B cell (primary cell): Measurements from ENCODE around the gene KIF11. TPM values are rescaled to one million over a fixed set of nuclear protein-coding genes. Genes with fewer than 3 reads are reported as not detected.

ENCODE experiments used
- ATAC-seq: fragments of 200-7000 bp; cut with Tn5 transposase; one replicate; pipeline ENCODE4 v1.10.0; 2021; ENCODE audit warnings: low read depth, mild to moderate bottlenecking, moderate number of reproducible peaks, moderate library complexity
- CTCF ChIA-PET: fragments of 350-600 bp; sonication (Branson Sonifier 250); formaldehyde crosslinking; loops from one replicate; lab custom pipeline; 2021; ENCODE audit warnings: antibody characterized with exemption, inconsistent platforms; lab: Charles Lee
- POLR2A ChIA-PET: fragments of 350-600 bp; sonication (Branson Sonifier 250); formaldehyde crosslinking; loops from one replicate; lab custom pipeline; 2021; ENCODE audit warnings: antibody characterized with exemption; lab: Charles Lee
- DNase-seq: peaks from one replicate; pipeline ENCODE4 v3.0.0; 2013
- H2AFZ ChIP-seq: 2 replicates; pipeline ENCODE4 v1.6.1; 2012; ENCODE audit warnings: mild to moderate bottlenecking, low read depth, low read length; ENCODE audit not compliant: insufficient read depth, poor library complexity, severe bottlenecking
- H3K27ac ChIP-seq, 2 donors: 1 replicate in 1 of 2; 2 replicates in 1 of 2; pipeline ENCODE4 v1.5.1; 2012 to 2013; ENCODE audit warnings: low read length in 2 of 2, mild to moderate bottlenecking in 2 of 2, moderate library complexity in 1 of 2
- H3K27me3 ChIP-seq, 4 experiments: fragments of 200-600 bp in 1 of 4; sonication (generic) in 1 of 4; replicated peaks in 1 of 4; 1 replicate in 2 of 4; 2 replicates in 2 of 4; pipeline versions ENCODE4 v1.6.1 to v1.7.0; 2013 to 2016; ENCODE audit warnings: low read length in 3 of 4, mild to moderate bottlenecking in 2 of 4, mixed read lengths in 1 of 4, moderate library complexity in 1 of 4; ENCODE audit not compliant: insufficient read depth in 4 of 4, control insufficient read depth in 3 of 4; ENCODE audit errors: control extremely low read depth in 1 of 4
- H3K36me3 ChIP-seq, 2 experiments: replicated peaks in 1 of 2; 1 replicate in 1 of 2; 2 replicates in 1 of 2; pipeline versions ENCODE4 v1.6.1 to v1.7.1; 2013; ENCODE audit warnings: low read length in 1 of 2; ENCODE audit not compliant: insufficient read depth in 2 of 2, control insufficient read depth in 1 of 2; ENCODE audit errors: control extremely low read depth in 1 of 2, extremely low read depth in 1 of 2
- H3K4me1 ChIP-seq, 2 donors: fragments of 200-600 bp in 1 of 2; sonication (generic) in 1 of 2; 1 replicate in 1 of 2; 2 replicates in 1 of 2; pipeline versions ENCODE4 v1.5.1 to v1.6.1; 2013 to 2017; ENCODE audit warnings: low read length in 2 of 2; ENCODE audit not compliant: control insufficient read depth in 2 of 2, insufficient read depth in 2 of 2
- H3K4me2 ChIP-seq: replicated peaks from 2 replicates; pipeline ENCODE3; 2012; ENCODE audit warnings: mild to moderate bottlenecking, low read depth, low read length; ENCODE audit not compliant: poor library complexity, severe bottlenecking
- H3K4me3 ChIP-seq, 5 experiments: fragments of 200-600 bp in 1 of 5; sonication (generic) in 1 of 5; 1 replicate in 3 of 5; 2 replicates in 2 of 5; pipeline versions ENCODE4 v1.5.1 to v1.7.0; 2011 to 2016; ENCODE audit warnings: low read length in 4 of 5, mild to moderate bottlenecking in 4 of 5, low read depth in 2 of 5, control low read depth in 1 of 5, moderate library complexity in 1 of 5; ENCODE audit not compliant: insufficient read depth in 1 of 5; ENCODE audit errors: control extremely low read depth in 1 of 5, extremely low read depth in 1 of 5
- H3K79me2 ChIP-seq: fragments of 200-600 bp; sonication (generic); one replicate; pipeline ENCODE4 v1.6.0; 2016; ENCODE audit warnings: low read length; ENCODE audit not compliant: control insufficient read depth, insufficient read depth
- H3K9ac ChIP-seq: fragments of 200-600 bp; sonication (generic); 2 replicates; pipeline ENCODE4 v1.6.1; 2017; ENCODE audit warnings: mild to moderate bottlenecking, low read length, moderate library complexity
- H3K9me3 ChIP-seq, 3 donors: one replicate each; pipeline versions ENCODE4 v1.6.1 to v1.7.1; 2013; ENCODE audit warnings: low read length in 2 of 3; ENCODE audit not compliant: control insufficient read depth in 2 of 3, insufficient read depth in 1 of 3; ENCODE audit errors: control extremely low read depth in 1 of 3
- H4K20me1 ChIP-seq: 2 replicates; pipeline ENCODE4 v1.6.0; 2012; ENCODE audit warnings: mild to moderate bottlenecking, low read length; ENCODE audit not compliant: insufficient read depth, control insufficient read depth, poor library complexity, severe bottlenecking
- H3K27ac Mint-ChIP-seq: one replicate; pipeline ENCODE4 v1.8.0; 2021; ENCODE audit warnings: mixed read lengths
- H3K27me3 Mint-ChIP-seq: one replicate; pipeline ENCODE4 v1.8.0; 2021; ENCODE audit warnings: mixed read lengths
- H3K4me1 Mint-ChIP-seq: one replicate; pipeline ENCODE4 v1.8.0; 2021; ENCODE audit warnings: mixed read lengths
- H3K4me3 Mint-ChIP-seq: one replicate; pipeline ENCODE4 v1.8.0; 2021; ENCODE audit warnings: mixed read lengths
- H3K9me3 Mint-ChIP-seq: one replicate; pipeline ENCODE4 v1.8.0; 2022; ENCODE audit warnings: mixed read lengths; ENCODE audit not compliant: insufficient read depth
- EZH2 ChIP-seq: IDR thresholded peaks from 2 replicates; pipeline ENCODE4 v1.6.1; 2012; ENCODE audit warnings: borderline replicate concordance, low read depth, mild to moderate bottlenecking, moderate library complexity, low read length; ENCODE audit not compliant: insufficient read depth, poor library complexity, severe bottlenecking
- WGBS: methylation state at CpG from one replicate; pipeline ENCODE4 v1.1.5; 2013; ENCODE audit warnings: missing lambda C conversion rate; ENCODE audit not compliant: insufficient coverage; 5-methylcytosine and 5-hydroxymethylcytosine counted together
- intact Hi-C: fragments of 100-400 bp; cut with micrococcal nuclease; formaldehyde crosslinking; loops from one replicate; pipeline ENCODE4 v1.10.0; 2022
- polyA plus RNA-seq: library from polyadenylated mRNA; depleted of rRNA; stranded (reverse); fragments of >200 nt; gene quantifications from 2 replicates; pipeline ENCODE4 v1.2.3, GENCODE V29; 2012
- total RNA-seq, 2 donors: library from RNA; stranded (reverse); fragments of 120-200 nt in 1 of 2; gene quantifications; 1 replicate in 1 of 2; 2 replicates in 1 of 2; pipeline versions ENCODE4 v1.2.3 to v1.2.4, GENCODE V29; 2013 to 2022
- TF ChIP-seq, protein P1 (sequence below): fragments of 200-600 bp; IDR thresholded peaks from one replicate; pipeline ENCODE4 v1.8.0; 2022; ENCODE audit warnings: antibody characterized with exemption, mild to moderate bottlenecking

KIF11 gene
- total and polyA plus RNA-seq, 2 donors (not counting 1 experiment from before 2014, with no cell fraction given), result 0.64 to 1.8 TPM

DNA sequence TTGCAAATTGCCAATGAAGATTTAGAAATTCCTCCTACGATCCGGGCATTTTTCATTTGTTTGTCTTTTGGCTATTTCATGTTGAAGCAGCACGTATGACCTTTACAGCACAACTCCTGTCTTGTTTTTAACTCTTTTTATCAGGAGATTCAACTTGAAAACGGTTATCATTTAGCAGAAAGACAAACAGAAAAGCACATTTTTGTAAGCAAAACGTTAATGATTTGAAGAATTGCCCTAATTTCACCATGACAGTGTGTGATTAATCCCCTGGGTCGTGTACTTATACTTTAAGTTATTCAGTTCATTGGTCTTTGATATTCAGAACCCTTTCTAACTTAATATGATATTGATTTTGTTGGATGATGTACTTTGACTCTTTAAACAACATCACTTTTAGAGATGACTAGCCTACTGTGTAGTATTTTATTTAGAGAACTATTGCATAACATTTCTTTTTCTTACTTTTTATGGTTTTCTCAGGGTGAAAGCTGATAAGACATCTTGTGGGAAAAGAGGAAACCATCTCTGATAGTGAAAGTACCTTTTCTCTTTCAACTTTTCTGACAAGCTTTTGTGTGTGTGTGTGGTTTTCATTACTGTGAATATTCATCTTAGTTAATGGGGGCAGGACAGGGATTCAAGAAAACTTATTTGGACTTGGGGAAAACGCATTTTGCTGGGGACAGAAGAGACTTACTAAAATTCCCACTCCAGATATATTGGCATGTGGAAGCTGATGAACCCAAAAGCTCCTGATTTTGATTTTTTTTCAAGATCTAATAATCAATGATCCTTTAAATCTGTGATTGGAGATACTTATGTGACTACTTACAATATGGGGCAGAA, 105.0 kb downstream of the KIF11 start:
- TF ChIP-seq EZH2, result no peak
- TF ChIP-seq, protein P1, sequence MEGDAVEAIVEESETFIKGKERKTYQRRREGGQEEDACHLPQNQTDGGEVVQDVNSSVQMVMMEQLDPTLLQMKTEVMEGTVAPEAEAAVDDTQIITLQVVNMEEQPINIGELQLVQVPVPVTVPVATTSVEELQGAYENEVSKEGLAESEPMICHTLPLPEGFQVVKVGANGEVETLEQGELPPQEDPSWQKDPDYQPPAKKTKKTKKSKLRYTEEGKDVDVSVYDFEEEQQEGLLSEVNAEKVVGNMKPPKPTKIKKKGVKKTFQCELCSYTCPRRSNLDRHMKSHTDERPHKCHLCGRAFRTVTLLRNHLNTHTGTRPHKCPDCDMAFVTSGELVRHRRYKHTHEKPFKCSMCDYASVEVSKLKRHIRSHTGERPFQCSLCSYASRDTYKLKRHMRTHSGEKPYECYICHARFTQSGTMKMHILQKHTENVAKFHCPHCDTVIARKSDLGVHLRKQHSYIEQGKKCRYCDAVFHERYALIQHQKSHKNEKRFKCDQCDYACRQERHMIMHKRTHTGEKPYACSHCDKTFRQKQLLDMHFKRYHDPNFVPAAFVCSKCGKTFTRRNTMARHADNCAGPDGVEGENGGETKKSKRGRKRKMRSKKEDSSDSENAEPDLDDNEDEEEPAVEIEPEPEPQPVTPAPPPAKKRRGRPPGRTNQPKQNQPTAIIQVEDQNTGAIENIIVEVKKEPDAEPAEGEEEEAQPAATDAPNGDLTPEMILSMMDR, result no peak
- peak overlapping the region in 1 of 5 experiments; percentile 19 for H3K4me3 ChIP-seq
- no peaks in the 10 kb centered on the region for H3K9me3 ChIP-seq
- H3K27ac ChIP-seq, result peak overlapping the region; percentile 22 to 59
- ChIA-PET CTCF (interaction anchor here (0.8 to 3.4 kb wide), 6 partner anchors 8 to 145 kb away, joined by 3 to 18 read pairs (median 4); partner anchors contain the start of gene HHEX), POLR2A (interaction anchor here (0.6 to 6.4 kb wide), 6 partner anchors 7 to 148 kb away, joined by 3 to 44 read pairs (median 4); partner anchors contain the start of gene HHEX)
- Mint-ChIP-seq H3K27me3 (no peaks in the 10 kb centered on the region), H3K9me3 (no peaks in the 10 kb centered on the region), H3K4me1 (peaks cover 71% of the 10 kb centered on the region), H3K4me3 (peak overlapping the region; percentile 80), H3K27ac (peak overlapping the region; percentile 92)
- H3K4me2 ChIP-seq, result peak overlapping the region; percentile 57
- H3K4me1 ChIP-seq, result peaks cover 52 to 74% of the 10 kb centered on the region in 2 donors
- peaks cover 14 to 28% of the 10 kb centered on the region in 2 experiments for H3K36me3 ChIP-seq
- ATAC-seq (no peak), DNase-seq (peak; percentile 51)
- H4K20me1 ChIP-seq, result no peaks in the 10 kb centered on the region
- 73% methylated on average over 3 of the region's 7 CpGs for WGBS
- intact Hi-C loops, result loop anchor here (2.0 kb wide), 1 partner anchor 15 kb away; no protein-coding TSS in a partner anchor
- peak overlapping the region; percentile 10 for H2AFZ ChIP-seq
- peak overlapping the region; percentile 6 for H3K9ac ChIP-seq
- H3K79me2 ChIP-seq, result peaks cover 40% of the 10 kb centered on the region
- no peaks in the 10 kb centered on the region for H3K27me3 ChIP-seq
